ENCODE measurements around the gene SET.
A peak's percentile ranks its signal among the peaks of the same experiment; 100 is the strongest.
"Not testable (repeated sequence)": the region's sequence is repeated elsewhere in the genome, so short reads cannot be mapped to it uniquely, and the experiment has no call there.

SET gene, protein sequence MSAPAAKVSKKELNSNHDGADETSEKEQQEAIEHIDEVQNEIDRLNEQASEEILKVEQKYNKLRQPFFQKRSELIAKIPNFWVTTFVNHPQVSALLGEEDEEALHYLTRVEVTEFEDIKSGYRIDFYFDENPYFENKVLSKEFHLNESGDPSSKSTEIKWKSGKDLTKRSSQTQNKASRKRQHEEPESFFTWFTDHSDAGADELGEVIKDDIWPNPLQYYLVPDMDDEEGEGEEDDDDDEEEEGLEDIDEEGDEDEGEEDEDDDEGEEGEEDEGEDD

DNA sequence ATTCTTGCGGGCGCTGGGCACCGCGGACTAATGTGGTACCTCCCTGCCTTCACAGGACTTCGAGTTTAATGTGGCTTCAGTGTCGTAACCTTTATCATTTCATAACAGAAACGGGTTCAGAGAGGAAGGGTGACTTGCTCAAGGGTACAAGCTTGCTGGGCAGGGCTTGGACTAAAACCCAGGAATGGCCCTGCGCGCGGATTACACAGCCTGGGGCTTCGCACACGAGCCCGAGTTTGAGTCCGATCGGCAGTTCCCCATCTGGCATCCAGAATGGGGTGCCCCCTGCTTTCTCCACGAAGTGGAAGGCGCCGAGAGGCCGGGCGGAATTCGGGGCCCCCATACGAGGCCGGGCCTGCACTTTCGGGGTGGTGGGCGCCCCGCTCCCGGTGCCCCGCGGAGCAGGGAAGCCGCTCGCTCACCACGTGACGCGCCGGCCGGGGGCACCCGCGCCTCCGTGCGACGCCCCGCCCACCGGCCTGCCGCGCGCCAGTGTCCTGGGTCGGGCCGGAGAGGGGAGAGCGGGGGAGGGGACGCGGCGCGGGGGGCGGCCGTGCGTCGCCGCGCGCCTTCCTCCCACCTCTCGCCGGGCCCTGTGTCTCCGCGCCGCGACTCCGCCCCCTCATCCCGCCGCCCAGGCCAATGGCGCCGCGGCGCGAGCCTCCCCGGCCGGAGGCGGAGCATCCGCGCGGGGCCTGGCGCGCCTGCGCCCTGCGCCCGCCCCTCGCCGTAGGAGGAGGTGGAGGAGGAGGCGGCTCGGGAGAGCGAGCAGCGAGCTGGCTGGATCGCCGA, at the start of gene SET:
SET (plus strand) TSS at position 722 of the 792 bp plus-strand sequence. CDS start 361 bp downstream, outside the sequence.
- DNase-seq: peak; percentile 98

DNA sequence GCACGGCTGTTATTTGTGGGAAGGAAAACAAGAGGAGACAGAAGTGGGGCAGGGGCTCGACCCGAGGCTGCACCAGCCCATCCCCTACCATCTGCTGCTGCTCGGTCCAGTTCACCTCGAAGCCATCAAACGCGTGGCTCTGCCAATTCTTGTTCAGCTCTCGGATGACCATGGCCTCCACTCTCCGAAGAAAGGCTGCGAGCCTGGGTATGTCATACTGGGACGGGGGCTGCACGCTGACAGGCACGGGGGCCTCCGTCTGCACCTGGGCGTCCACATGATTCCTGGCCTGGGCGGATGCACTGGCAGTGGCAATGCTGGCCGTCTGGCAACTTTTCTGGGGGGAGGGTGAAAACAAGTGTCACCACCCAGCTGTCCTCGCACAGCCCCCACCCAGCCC, 48.4 kb upstream of the SET start:
- DNase-seq: no peak

DNA sequence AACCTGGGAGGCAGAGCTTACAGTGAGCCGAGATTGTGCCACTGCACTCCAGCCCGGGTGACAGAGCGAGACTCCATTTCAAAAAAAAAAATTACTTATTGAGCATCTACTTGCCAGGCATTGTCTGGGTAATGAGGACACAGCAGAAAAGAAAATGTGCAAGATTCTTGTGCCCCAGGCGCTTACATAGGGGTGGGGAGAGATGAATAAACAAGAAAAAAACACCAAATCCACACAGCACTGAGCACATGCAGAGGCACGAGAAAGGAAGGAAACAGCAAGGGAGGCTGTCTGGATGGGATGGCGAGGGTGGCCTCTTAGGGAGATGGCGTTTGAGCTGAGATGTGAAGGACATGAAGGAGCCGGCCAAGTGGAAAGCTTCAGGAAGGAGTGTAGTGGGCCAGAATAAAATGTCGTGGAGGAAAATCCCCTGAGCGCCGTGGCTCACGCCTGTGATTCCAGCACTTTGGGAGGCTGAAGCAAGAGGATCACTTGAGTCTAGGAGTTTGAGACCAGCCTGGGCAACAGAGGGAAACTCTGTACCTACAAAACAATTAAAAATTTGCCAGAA, 46.3 kb upstream of the SET start:
- no peak for DNase-seq

DNA sequence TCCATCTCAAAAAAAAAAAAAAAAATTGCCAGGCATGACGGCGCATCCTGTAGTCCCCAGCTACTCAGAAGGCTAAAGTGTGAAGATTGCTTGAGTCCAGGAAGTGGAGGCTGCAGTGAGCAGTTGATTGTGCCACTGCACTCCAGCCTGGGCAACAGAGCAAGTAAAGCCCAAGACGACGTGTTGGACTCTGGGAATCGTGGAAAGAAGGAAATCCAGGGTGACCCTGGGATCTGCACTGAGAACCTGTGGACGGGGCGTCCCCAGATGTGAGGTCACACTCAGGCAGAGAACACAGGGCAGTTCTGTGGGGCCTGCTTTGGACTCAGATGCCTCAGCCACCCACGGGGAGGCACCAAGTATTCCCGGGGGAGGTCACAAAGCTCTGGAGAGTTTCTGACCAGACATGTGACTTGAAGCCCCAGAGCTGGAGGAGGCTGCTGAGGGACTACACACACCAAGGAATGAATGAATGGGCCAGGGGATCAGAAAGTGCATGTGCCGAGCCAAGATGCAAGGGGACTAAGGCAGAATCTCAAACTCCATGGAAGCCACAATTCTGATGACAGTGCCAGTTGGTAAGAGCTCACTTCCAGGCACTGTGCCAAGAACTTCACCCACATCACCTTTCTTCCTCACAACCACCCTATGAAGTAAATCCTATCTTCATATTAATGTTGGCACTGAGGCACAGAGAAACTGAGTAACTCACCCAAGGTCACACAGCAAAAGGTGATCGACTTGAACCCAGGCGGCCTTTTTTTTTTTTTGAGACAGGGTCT, 45.3 kb upstream of the SET start:
- no peak for DNase-seq

DNA sequence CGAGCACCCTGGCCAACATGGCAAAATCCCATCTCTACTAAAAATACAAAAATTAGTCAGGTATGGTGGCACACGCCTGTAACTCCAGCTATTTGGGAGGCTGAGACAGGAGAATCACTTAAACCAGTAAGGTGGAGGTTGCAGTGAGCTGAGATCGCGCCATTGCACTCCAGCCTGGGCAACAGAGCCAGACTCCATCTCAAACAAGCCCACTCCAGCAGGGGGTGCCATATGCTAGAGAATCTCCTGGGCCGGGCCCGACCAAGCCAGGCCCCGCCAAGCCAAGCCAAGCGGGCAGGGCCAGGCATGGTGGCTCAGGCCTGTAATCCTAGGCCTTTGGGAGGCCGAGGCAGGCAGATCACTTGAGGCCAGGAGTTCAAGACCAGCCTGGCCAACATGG, 40.8 kb upstream of the SET start:
- DNase-seq: not testable (repeated sequence)

DNA sequence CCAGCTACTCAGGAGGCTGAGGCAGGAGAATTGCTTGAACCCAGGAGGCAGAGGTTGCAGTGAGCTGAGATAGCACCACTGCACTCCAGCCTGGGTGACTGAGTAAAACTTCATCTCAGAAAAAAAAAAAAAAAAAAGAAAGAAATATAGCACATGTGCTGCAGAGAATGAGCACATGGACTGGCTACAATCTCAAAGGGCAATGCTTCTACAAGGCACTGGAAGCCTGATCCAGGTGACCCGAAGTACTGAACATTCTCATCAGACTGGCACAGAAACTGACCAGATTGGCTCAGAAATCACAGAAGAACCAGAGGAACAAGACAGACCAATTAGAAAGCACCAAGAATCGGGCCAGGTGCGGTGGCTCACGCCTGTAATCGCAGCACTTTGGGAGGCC, 37.2 kb upstream of the SET start:
- no peak for DNase-seq

DNA sequence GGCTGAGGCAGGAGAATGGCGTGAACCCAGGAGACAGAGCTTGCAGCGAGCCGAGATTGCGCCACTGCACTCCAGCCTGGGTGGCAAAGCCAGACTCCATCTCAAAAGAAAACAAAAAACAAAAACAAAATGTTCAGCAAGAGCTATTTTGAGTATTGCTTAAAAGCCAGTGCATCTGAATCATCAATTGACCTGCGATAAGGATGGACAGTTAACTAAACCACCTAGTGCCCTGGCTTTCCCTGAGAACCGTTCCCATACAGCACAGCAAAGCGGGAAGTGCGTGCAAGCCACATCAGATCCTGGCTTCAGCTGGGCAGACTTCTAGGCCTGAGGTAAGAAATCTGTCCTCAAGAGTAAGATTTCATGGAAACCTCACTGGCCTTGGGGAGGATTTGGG, 35.1 kb upstream of the SET start:
- DNase-seq: no peak

DNA sequence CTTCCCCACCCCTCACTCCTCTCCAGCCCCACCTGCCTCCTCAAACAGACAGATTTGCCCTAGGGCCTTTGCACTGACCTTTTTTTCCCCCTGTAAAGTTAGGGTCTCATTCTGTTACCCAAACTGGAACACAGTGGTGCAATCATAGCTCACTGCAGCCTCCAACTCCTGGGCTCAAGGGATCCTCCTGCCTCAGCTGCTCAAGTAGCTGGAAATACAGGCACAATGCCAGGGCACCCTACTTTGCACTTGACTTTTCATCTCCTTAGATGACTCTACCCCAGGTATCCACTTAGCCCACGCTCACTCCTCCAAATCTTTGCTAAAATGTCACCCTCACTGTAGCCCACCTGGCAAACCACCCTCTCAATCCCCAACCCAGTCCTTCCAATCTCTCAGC, 34.5 kb upstream of the SET start:
- DNase-seq: no peak

DNA sequence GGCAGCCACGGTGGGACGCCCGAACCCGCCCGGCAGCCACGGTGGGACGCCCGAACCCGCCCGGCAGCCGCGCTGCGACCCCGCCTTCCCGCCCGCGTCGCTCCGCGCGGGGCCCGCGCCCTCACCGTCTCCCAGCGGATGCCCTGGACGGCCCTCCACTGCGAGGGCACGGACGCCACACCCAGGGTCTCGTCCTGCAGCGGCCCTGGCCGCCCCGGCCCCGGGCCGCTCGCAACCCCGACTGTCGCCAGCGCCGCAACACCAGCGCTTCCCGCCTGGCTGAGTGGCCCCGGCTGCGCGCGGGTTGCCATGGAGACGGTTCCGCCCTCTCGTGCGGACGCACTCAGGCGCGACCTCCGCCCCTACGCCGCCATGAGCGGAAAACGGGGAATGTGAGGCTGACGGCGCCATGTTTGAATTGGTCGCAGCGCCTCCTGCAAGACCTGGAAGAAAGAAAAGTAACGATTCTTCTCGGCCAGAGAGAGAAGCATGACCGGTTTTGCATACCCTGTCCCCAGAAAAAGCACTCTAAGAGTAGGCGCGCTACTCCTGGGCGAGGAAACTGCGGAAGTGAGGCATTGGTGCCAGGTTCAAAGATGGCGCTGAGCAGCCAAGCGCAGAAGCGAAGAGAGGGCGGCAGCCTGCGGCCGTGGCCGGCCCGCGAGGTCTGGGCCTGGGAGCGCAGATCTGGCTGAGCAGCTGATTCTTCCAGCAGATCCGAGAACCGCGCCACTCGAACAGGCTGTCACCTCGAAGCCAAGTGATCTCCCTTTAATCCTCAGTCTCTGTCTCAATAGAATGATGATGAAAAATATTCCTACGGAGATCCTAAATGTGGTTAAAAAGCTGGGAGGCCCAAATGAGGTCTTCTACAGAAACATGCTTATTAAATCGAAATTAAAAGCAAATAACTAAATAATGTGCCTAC, 32.3 kb upstream of the SET start, which contains the start of gene DYNC2I2:
DYNC2I2 (minus strand) TSS at position 432 of the 928 bp plus-strand sequence; CDS start at position 311, 121 bp downstream.
- DNase-seq: peak; percentile 97

DNA sequence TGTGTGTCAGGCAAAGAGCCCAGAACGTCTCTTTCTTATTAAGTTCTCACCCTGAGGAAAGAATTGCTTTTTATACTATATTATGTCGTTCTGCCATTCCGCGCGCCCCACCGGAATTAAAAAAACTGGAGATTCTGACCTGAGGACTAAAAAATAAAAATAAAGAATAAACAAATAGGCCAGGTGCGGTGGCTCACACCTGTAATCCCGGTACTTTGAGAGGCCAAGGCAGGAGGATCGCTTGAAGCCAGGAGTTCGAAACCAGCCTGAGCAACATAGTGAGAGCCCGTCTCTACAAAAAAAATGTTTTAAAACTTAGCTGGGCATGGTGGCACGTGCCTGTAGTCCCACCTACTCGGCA, 31.7 kb upstream of the SET start:
- DNase-seq: no peak

DNA sequence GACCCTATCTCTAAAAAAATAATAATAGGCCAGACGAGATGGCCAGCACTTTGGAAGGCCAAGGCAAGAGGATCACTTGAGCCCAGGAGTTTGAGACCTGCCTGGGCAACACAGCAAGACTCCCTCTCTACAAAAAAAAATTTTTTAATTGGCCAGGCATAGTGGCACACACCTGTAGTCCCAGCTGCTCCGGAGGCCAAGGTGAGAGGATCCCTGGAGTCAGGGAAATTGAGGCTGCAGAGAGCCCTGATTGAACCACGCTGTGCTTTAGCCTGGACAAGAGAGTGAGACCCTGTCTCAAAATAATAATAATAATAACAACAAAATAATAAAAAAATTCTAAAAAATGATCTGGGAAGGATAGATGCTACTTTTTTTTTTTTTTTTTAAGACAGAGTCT, 31.2 kb upstream of the SET start:
- DNase-seq: no peak

DNA sequence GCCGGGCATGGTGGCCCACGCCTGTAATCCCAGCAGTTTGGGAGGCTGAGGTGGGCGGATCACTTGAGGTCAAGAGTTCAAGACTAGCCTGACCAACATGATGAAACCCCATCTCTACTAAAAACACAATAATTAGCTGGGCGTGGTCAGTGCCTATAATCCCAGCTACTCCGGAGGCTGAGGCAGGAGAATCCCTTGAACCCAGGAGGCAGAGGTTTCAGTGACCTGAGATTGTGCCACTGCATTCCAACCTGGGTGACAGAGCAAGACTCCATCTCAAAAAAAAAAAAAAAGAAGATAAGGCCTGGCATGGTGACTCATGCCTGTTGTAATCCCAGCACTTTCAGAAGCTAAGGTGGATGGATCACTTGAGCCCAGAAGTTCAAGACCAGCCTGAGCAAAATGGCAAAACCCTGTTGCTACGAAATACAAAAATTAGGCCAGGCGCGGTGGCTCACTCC, 22.5 kb upstream of the SET start:
- not testable (repeated sequence) for DNase-seq

DNA sequence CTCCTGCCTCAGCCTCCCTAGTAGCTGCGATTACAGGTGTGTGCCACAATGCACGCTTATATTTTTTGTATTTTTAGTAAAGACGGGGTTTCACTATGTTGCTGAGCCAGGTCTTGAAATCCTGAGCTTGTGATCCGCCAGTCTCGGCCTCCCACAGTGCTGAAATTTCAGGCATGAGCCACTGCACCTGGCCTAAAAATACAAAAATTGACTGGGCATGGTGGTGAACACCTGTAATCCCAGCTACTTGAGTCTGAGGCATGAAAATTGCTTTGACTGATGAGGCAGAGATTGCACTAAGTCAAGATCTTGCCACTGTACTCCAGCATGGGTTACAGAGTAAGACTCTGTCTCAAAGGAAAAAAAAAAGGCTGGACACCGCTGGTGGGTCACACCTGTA, 19.2 kb upstream of the SET start:
- no peak for DNase-seq

DNA sequence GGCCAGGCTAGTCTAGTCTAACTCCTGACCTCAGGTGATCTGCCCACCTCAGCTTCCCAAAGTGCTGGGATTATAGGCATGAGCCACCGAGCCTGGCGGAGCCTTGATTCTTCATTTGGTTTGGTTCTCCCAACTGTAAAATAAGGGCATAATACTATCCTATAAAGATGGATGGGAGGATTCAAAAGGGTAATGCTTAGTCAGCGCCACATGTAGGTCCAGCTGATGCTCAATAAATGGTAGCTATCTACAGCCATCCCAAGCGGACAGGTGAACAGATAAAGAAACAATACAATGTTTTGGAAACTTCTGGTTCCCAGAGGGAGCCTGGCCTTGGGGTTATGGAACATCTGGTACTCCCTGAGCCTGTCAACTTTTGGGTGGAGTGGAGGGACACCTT, 13.6 kb upstream of the SET start:
- DNase-seq: no peak

DNA sequence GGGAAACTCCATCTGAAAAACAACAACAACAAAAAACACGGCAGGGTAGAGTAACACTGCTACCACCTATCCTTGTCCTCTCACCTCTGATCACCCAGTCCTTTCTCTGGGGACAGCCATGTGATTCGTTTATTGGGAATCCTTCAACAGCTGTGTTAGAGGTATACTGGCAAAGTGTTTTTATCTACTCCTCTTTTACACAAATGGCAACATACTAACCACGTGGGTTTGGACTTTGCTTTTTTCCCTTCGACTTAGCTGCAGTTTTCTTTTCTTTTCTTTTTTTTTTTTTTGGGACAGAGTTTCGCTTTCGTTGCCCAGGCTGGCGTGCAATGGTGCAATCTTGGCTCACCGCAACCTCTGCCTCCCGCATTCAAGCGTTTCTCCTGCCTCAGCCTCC, 11.2 kb upstream of the SET start:
- DNase-seq: no peak

DNA sequence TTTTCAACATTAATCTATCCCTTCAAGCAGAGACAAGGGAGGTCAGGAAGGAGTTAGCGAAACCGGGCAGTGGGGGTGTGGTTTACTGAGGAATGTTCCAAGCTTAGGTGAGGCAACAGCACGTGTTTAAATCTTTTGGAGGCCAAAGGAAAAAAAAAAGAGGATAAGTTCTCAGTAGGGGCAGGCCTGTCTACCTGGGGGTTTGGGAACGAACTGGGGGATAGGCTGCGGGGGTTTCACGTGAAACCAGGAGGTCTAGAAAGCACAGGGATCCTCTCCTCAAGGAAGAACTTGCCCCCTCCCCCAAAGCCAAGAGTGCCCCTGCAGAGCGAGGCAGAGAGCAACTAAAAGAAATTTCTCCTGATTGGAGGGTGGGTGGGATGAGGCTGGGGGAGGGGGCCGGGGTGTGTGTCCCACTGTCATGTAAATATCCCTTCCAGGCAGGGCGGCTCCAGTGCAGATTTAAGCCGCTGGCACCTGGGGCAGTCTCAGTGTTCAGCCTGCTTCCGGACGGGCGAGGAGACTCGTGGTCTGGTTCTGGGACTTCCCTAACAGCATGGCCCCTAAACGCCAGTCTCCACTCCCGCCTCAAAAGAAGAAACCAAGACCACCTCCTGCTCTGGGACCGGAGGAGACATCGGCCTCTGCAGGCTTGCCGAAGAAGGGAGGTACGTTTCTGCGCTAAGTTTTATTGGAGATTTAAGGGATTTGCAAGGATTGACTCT, 5.5 kb upstream of the SET start:
- DNase-seq: no peak

DNA sequence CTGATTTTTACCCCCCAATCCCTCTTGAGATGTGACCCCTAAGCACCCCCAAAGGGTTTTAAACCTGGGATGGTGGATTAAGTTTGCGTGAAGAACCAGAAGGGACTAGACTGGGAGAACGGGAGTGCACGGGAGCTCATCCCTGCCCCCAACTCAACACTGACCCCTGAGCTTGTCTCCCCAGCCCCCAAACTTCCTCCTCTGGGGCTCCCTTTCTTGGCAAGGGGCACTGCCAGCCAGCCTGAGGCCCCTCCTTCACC, 5.0 kb upstream of the SET start:
- DNase-seq: no peak

DNA sequence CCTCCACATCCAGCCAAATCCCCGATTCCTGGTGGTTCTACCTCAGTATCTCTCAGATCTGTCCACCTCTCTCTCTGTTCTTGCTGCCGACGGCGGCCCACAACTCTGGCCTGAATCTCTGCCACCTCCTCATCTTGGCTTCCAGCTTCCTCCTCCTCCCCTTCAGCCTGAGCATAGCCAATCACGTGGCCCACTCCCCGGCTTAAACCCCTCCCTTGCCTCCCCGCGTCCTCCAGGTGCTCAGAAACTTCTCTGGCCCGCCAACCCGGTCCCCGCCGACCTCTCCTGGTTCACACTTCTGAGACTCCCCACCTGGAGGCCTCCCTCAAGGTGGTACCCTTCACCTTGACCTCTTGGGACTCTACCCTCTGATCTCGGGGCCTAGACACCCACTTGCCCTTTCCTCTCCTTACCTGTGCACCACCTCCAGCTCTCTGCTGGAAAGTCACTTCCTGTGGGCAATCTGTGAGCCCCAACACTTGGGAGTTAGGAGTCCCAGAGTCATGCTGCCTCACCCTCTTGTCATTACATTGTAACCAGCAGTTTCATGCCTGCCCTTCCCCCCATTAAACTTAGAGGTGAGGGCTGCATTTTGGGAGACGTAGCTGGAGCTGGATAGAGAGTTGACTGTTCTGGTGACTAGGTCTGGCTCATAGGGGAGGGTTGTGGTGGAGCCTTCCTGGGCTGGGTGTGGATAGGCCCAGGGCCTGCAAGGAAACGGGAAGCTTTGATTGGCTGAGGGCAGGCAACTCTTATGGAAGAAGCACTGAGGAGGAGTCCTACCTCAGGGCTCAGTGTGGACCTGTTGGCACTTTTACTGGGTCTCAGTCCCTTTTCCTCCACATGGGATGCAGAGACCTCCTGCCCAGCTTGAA, 4.5 kb upstream of the SET start:
- DNase-seq: peak; percentile 78

DNA sequence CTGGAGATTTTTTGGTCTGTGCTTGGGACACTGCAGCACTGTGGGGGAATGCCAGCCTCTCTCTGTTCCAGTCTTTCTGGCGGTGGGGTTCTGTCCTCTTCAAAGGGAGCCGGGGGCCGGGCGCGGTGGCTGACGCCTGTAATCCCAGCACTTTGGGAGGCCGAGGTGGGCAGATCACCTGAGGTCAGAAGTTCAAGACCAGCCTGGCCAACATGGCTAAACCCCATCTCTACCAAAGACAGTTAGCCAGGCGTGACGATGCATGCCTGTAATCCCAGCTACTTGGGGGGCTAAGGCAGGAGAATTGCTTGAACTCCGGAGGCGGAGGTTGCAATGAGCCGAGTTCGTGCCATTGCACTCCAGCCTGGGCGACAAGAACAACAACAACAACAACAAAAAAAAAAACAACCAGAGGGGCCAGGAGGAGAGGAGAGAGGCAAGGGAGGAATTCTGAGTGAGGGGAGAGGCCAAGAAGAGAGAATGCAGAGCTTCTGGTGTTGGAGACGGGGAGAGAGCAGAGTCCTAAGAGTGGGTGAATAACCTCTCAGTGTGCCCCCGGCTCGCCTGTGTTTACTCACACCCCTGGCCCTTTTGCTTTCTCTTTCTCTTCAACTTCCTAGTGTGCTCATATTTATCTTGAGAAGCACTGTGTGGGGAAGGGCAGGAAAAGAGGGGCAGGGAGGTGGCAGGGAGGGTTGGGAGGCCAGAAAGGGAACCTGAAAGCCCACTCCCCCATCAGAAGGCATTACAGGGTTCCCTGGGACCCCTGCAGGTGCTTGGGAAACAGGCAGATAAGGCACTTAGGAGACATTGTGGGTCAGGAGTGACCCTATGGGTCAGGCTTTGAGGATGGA, 3.2 kb upstream of the SET start:
- DNase-seq: no peak

DNA sequence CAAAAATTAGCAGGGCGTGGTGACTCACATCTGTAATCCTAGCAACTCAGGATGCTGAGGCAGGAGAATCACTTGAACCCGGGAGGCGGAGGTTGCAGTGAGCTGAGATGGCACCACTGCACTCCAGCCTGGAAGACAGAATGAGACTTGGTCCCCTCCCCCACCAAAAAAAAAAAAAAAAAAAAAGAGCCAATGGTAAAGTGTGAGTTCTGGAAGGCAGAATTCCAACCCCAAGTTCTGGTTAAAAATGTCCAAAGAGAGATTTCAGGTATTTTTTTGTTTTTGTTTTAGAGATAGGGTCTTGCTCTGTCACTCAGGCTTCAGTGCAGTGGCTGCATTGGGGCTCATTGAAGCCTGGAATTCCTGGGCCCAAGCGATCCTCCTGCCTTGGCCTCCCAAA, 1.6 kb upstream of the SET start:
- DNase-seq: no peak
